Measurements from ENCODE around the gene EZR.

DNA sequence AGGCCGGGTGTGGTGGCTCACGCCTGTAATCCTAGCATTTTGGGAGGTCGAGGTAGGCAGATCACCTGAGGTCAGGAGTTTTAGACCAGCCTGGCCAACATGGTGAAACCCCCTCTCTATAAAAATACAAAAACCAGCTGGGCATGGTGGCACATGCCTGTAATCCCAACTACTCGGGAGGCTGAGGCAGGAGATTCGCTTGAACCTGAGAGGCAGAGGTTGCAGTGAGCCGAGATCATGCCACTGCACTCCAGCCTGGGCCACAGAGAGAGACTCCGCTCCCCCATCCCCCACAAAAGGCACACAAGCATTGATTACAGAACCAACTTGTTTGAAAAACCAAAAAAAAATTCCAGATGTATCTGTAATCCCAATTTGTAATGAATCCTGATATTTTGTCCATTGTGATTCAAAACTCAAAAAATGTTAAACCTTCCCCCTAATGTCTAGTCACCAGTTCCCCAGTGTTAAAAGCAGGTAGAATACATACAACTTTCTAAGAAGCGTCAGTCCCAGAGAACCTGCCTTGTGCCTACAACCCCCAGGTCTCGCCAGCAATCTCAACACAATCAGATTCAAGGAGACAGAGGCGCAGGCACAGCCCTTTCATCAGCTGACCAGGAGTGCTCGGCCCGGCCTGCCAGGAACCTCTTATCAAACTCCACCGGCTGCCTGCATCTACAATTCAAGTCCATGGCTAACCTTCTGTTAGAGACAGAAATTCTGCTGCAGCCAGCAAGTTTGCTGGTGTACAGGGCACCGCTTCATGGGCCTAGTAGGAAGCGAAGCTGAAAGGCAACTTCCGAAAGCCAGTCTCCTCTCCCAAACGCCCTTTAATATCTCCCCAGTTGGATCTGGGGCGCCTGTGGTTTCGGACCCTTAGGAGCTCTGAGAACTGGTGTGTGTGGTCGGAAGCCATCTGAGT lies 2.1 kb downstream of the EZR start:
- peak in 2 of 3 donors; percentile 60 to 78 for TF ChIP-seq POLR2AphosphoS5 (IDR thresholded peaks at IDR 0.05)
- TF ChIP-seq, protein P1, sequence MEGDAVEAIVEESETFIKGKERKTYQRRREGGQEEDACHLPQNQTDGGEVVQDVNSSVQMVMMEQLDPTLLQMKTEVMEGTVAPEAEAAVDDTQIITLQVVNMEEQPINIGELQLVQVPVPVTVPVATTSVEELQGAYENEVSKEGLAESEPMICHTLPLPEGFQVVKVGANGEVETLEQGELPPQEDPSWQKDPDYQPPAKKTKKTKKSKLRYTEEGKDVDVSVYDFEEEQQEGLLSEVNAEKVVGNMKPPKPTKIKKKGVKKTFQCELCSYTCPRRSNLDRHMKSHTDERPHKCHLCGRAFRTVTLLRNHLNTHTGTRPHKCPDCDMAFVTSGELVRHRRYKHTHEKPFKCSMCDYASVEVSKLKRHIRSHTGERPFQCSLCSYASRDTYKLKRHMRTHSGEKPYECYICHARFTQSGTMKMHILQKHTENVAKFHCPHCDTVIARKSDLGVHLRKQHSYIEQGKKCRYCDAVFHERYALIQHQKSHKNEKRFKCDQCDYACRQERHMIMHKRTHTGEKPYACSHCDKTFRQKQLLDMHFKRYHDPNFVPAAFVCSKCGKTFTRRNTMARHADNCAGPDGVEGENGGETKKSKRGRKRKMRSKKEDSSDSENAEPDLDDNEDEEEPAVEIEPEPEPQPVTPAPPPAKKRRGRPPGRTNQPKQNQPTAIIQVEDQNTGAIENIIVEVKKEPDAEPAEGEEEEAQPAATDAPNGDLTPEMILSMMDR (IDR thresholded peaks at IDR 0.05), result no peak
- no peak for TF ChIP-seq EP300 (IDR thresholded peaks at IDR 0.05)
